NCI-H1105 (cell line): Measurements from ENCODE around the gene C2orf15.
A peak's percentile ranks its signal among the peaks of the same experiment; 100 is the strongest.
"Not testable (repeated sequence)": the region's sequence is repeated elsewhere in the genome, so short reads cannot be mapped to it uniquely, and the experiment has no call there.

ENCODE experiments used
- DNase-seq: peaks from one replicate; lab custom pipeline; 2025; lab: John Stamatoyannopoulos, UW

Gene C2orf15

GRCh38 chr2:99169534-99169933, 28.0 kb downstream of the C2orf15 start:
- DNase-seq, result no peak

DNA sequence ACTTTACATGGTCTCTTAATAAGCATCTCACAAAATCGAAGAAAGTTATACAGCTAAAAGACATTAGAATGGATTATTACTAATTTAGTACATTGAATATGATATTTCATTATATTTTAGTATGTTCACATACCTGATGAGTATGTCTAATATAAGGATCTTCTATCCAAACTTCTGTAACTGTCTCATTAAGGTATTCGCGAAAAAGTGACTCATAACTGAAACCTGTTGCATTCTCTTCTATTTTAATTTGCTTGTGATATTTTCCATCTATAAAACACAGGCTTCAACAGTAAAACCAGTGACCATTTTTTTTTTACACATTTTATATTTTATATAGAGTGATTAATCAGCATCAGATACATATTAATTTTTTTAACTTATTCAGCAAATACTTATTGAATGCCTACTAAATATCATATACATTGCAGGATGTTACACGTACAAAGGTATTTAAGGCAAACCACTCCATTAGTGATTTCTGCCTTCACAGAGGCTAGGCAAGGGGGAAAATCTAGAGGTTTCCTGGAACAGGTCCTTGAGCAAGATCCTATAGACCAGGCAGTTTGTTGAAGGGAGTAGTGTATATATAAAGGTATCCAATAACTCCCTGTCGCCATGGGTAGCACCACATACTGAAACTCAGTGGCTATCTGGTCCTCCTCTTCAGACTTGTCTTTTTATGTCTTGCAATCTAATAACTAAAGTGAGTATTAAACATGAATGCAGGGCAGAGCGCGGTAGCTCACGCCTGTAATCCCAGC, 30.1 kb downstream of the C2orf15 start:
- no peak for DNase-seq

DNA sequence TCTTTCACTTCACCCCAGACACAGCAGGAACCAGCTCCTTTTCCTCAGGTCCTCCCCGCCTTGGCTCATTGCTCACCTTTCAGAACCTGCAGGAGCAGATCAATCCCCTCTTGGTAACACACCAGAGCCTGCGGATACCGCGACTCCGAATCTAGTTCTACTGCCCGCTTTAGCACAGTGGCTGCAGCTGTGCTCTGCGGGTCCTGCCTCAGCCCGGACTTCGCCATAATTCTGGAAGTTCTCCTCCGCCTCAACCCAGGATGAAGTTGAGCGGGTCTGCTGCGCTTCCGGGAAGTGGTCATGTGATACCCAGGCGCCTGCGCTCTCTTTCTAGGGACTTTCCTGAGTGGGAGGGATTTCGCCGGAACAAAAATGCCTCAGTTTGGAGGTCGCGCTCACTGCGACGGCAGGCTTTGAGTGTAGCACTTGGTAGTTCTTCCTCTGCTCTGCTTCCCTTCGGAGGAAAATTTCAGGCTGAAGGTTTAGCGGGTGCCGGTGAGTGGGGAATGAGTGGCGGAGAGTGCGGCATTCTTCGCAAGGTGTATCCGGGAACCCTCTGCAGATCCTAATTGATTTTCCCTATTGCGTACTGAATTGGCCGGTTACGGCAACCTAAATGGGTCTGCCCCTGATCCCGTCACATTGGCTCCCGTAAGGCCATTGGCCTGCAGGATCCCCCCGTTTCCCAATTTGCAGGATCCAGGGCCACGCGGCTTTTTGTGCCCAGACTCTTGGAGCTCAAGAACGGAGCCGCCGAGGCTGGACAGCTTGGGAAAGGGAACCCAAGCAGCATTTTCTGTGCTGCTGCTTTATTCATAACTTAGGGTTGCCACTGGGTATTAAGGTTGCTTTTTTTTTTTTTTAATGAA, 39.5 kb downstream of the C2orf15 start, which contains the start of the genes MITD1 and MRPL30:
Gene MITD1 (minus strand): TSS at position 304 of the 869 bp plus-strand sequence. CDS start 77 bp downstream, at position 227.
Gene MRPL30 (plus strand): TSS at position 430 of the 869 bp plus-strand sequence. CDS start 5,020 bp downstream, outside the sequence.
- DNase-seq, result peak; percentile 89

- no peak for DNase-seq
Observed at GRCh38 chr2:99181624-99182000, 40.1 kb downstream of the C2orf15 start.

DNA sequence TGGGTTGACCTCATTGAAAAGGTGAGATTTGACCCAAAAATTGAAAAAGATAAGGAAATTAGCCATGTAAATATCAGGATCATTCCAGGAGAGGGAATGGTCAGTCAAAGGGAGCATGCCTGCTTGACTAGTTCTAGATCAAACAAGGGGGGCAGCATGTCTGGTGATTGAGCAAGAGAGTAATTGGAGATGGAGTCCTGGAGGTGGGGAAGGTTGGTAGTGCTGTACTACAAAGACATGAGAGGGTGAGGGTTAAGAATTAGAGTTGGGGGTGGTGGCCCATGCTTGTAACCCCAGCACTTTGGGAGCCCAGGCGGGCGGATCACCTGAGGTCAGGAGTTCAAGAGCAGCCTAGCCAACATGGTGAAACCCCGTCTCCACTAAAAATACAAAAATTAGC, 41.5 kb downstream of the C2orf15 start:
- no peak for DNase-seq

DNA sequence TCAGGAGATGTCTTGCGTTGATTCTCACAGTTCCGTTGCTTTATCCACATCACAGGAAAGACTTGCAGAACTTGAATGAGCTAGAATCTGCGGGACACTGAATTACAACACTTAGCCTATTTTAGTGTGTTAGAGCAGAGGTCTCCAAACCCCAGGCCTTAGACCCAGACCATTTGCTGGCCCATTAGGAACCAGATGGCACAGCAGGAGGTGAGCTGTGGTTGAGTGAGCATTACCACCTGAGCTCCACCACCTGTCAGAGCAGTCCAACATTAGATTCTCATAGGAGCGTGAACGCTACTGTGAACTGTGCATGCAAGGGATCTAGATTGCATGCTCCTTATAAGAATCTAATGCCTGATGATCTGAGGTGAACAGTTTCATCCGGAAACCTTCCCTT, 43.3 kb downstream of the C2orf15 start:
- DNase-seq, result no peak

DNA sequence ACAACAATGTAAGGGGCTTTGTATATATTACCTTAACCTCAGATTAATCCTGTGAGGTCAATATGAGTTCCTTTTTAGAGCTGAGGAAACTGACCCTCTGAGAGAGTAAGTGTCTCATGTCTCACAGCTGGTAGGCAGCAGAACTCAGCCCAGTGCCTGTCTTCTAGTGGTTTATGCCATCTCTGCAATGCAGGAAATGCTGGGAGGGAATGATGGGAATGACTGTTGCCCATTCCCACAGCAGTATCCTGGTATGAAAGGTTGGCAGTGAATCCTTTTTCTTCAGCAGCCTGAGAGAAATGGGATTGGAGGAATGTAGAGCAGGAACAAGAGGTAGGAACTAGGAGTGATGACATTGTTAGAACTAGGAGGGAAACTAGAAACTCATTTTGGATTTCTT, 45.5 kb downstream of the C2orf15 start:
- DNase-seq, result no peak

DNA sequence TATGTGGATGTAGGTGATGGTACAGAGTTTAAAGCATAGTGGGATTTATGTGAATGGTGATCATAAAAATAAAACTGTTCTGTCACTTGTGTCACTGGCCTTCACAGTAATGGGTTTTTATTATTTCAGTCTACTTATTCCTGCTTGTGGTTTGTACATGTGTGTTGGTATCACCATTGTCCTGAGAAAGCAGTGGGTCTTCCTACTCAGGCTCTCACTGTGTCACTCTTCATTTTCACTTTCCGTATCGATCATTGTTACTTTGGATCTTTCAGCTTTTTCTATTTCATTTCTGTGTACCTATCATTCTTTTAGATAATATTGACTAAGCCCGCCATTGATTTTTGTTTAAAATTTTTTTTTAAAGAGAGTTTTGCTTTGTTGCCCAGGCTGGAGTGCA, 46.9 kb downstream of the C2orf15 start:
- DNase-seq, result no peak

DNA sequence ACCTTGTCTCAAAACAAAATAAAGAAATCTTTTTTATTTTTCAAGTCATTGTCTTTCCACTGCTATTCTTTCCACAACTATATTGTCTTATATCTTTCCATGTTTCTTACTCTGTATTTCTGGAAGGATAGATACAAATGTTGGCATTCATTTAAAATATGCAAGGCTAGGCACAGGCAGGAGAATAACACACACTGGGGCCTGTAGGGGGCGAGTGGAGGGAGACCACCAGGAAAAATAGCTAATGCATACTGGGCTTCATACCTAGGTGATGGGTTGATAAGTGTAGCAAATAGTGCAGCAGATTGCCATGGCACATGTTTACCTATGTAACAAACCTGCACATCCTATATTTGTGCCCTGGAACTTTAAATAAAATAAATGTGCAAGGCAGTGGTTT, 49.0 kb downstream of the C2orf15 start:
- no peak for DNase-seq

GRCh38 chr2:99192364-99192763, 50.9 kb downstream of the C2orf15 start:
- not testable (repeated sequence) for DNase-seq

GRCh38 chr2:99198103-99198841, 56.8 kb downstream of the C2orf15 start:
- no peak for DNase-seq

- no peak for DNase-seq
Observed at GRCh38 chr2:99200076-99200800, 58.7 kb downstream of the C2orf15 start.
